Liver (tissue), 9 donors: Measurements from ENCODE around the gene SLC39A12. TPM values are rescaled to one million over a fixed set of nuclear protein-coding genes. Genes with fewer than 3 reads are reported as not detected.

Source experiments
- DNase-seq: peaks from one replicate; pipeline ENCODE4 v3.0.0-alpha.2; 2017; ENCODE audit warnings: low spot score
- H3K27ac ChIP-seq, 2 donors: one replicate each; pipeline ENCODE4 v1.7.0; 2013; ENCODE audit warnings: inconsistent platforms in 2 of 2, low read length in 2 of 2, control low read depth in 1 of 2, low read depth in 1 of 2, mild to moderate bottlenecking in 1 of 2
- H3K27me3 ChIP-seq, 4 donors: one replicate each; pipeline versions ENCODE4 v1.6.1 to v1.7.0; 2013; ENCODE audit warnings: low read length in 3 of 4, inconsistent platforms in 1 of 4, mild to moderate bottlenecking in 1 of 4, moderate library complexity in 1 of 4; ENCODE audit not compliant: control insufficient read depth in 4 of 4, insufficient read depth in 4 of 4
- H3K36me3 ChIP-seq, 4 donors: one replicate each; pipeline versions ENCODE4 v1.6.1 to v1.7.0; 2013; ENCODE audit warnings: low read length in 3 of 4, mild to moderate bottlenecking in 3 of 4, low read depth in 1 of 4, moderate library complexity in 1 of 4; ENCODE audit not compliant: control insufficient read depth in 4 of 4, insufficient read depth in 3 of 4
- H3K4me1 ChIP-seq, 4 donors: one replicate each; pipeline versions ENCODE4 v1.6.1 to v1.7.0; 2013; ENCODE audit warnings: low read length in 3 of 4, mild to moderate bottlenecking in 3 of 4, moderate library complexity in 1 of 4; ENCODE audit not compliant: control insufficient read depth in 4 of 4, insufficient read depth in 4 of 4
- H3K4me3 ChIP-seq, 3 donors: one replicate each; pipeline versions ENCODE4 v1.6.1 to v1.7.0; 2013; ENCODE audit warnings: low read length in 3 of 3, control low read depth in 1 of 3, low read depth in 1 of 3, mild to moderate bottlenecking in 1 of 3
- H3K9ac ChIP-seq, 2 donors: one replicate each; pipeline ENCODE4 v1.7.0; 2013; ENCODE audit warnings: low read length in 2 of 2, mild to moderate bottlenecking in 2 of 2, moderate library complexity in 2 of 2, control low read depth in 1 of 2, low read depth in 1 of 2
- H3K9me3 ChIP-seq, 4 donors: one replicate each; pipeline versions ENCODE4 v1.6.1 to v1.7.0; 2013; ENCODE audit warnings: low read length in 3 of 4; ENCODE audit not compliant: control insufficient read depth in 4 of 4
- CTCF ChIP-seq: fragments of 150-350 bp; IDR thresholded peaks from 2 replicates; pipeline ENCODE4 v1.5.1; 2017; ENCODE audit warnings: improper control_type of control experiment, low read depth, low read length; ENCODE audit not compliant: missing input control
- FOXA2 ChIP-seq: IDR thresholded peaks from 2 replicates; pipeline ENCODE4 v1.6.1; 2016; ENCODE audit warnings: antibody characterized with exemption
- GABPA ChIP-seq, 2 donors: IDR thresholded peaks in 1 of 2; conservative IDR thresholded peaks in 1 of 2; 2 replicates each; pipeline ENCODE4 v1.6.1; 2016; ENCODE audit warnings: antibody characterized with exemption in 2 of 2, mild to moderate bottlenecking in 1 of 2, moderate library complexity in 1 of 2
- HNF4A ChIP-seq, 2 donors: conservative IDR thresholded peaks; 2 replicates each; pipeline ENCODE4 v1.6.1; 2016; ENCODE audit warnings: antibody characterized with exemption in 2 of 2, mild to moderate bottlenecking in 2 of 2
- HNF4G ChIP-seq: IDR thresholded peaks from 2 replicates; pipeline ENCODE4 v1.6.1; 2016; ENCODE audit warnings: antibody characterized with exemption
- REST ChIP-seq: IDR thresholded peaks from 2 replicates; pipeline ENCODE4 v1.6.1; 2016; ENCODE audit warnings: antibody characterized with exemption, mild to moderate bottlenecking
- RXRA ChIP-seq, 2 donors: IDR thresholded peaks; 2 replicates each; pipeline ENCODE4 v1.6.1; 2017 to 2018; ENCODE audit warnings: antibody characterized with exemption in 2 of 2, mild to moderate bottlenecking in 1 of 2
- SP1 ChIP-seq: IDR thresholded peaks from 2 replicates; pipeline ENCODE4 v1.6.1; 2018; ENCODE audit warnings: antibody characterized with exemption, mild to moderate bottlenecking
- TAF1 ChIP-seq: conservative IDR thresholded peaks from 2 replicates; pipeline ENCODE4 v1.6.1; 2016; ENCODE audit warnings: antibody characterized with exemption, mild to moderate bottlenecking
- YY1 ChIP-seq: IDR thresholded peaks from 2 replicates; pipeline ENCODE4 v1.6.1; 2016; ENCODE audit warnings: antibody characterized with exemption, mild to moderate bottlenecking
- ZBTB33 ChIP-seq: IDR thresholded peaks from 2 replicates; pipeline ENCODE4 v1.6.1; 2016; ENCODE audit warnings: antibody characterized with exemption
- WGBS: extraction: QIAGEN DNeasy Blood & Tissue Kit; methylation state at CpG from one replicate; pipeline ENCODE4 v1.1.7; 2013; 5-methylcytosine and 5-hydroxymethylcytosine counted together
- polyA plus RNA-seq, 2 donors: library from polyadenylated mRNA; stranded (reverse) in 1 of 2; unstranded in 1 of 2; fragments of 200-250 nt in 1 of 2; fragments of >200 nt in 1 of 2; fragmentation: Nextera tagmentation in 1 of 2; extraction: Ambion mirVana in 1 of 2; gene quantifications; one replicate each; pipeline versions ENCODE4 v1.2.1 to v1.2.3, GENCODE V29; 2013 to 2015
- total RNA-seq, 2 donors: library from RNA; depleted of rRNA; stranded (reverse); fragments of >200 nt; gene quantifications; one replicate each; pipeline ENCODE4 v1.2.3, GENCODE V29; 2014
- TF ChIP-seq, protein P1 (sequence below): IDR thresholded peaks from 2 replicates; pipeline ENCODE4 v1.6.1; 2016; ENCODE audit warnings: antibody characterized with exemption
- TF ChIP-seq, protein P2 (sequence below): IDR thresholded peaks from 2 replicates; pipeline ENCODE4 v1.6.1; 2016; ENCODE audit warnings: antibody characterized with exemption
- donor health status: healthy.
- donor health status: healthy.
- donor health status: healthy.
- donor health status: healthy.
- donor health status: healthy.

The SLC39A12 gene
- total and polyA plus RNA-seq, 4 donors = 0.05 to 0.08 TPM; not detected in 2

GRCh38 chr10:18056583-18056982 is 104.9 kb downstream of the SLC39A12 start:
- H3K4me3 ChIP-seq = no peak overlapping the region
- peaks cover 0 to 5% (median 3%) of the 10 kb centered on the region in 4 donors for H3K9me3 ChIP-seq
- peaks cover 0 to 3% (median 0%) of the 10 kb centered on the region in 4 donors for H3K27me3 ChIP-seq
- H3K4me1 ChIP-seq = no peaks in the 10 kb centered on the region
- no peak overlapping the region for H3K27ac ChIP-seq
- no peak overlapping the region for H3K9ac ChIP-seq
- no peaks in the 10 kb centered on the region for H3K36me3 ChIP-seq
- 33% methylated on average over 1 of the region's 1 CpG for WGBS
- TF ChIP-seq REST (no peak), GABPA (IDR thresholded peaks at IDR 0.05 in 1 of 2, conservative IDR thresholded peaks at IDR 0.05 in 1 of 2) (no peak), TAF1 (no peak), SP1 (no peak), YY1 (no peak), HNF4G (no peak), RXRA (IDR thresholded peaks at IDR 0.05) (no peak), CTCF (no peak), HNF4A (conservative IDR thresholded peaks at IDR 0.05) (no peak), FOXA2 (no peak)
- TF ChIP-seq, protein P1, sequence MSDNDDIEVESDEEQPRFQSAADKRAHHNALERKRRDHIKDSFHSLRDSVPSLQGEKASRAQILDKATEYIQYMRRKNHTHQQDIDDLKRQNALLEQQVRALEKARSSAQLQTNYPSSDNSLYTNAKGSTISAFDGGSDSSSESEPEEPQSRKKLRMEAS = no peak
- TF ChIP-seq, protein P2, sequence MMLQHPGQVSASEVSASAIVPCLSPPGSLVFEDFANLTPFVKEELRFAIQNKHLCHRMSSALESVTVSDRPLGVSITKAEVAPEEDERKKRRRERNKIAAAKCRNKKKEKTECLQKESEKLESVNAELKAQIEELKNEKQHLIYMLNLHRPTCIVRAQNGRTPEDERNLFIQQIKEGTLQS = no peak
- DNase-seq = no peak

DNA sequence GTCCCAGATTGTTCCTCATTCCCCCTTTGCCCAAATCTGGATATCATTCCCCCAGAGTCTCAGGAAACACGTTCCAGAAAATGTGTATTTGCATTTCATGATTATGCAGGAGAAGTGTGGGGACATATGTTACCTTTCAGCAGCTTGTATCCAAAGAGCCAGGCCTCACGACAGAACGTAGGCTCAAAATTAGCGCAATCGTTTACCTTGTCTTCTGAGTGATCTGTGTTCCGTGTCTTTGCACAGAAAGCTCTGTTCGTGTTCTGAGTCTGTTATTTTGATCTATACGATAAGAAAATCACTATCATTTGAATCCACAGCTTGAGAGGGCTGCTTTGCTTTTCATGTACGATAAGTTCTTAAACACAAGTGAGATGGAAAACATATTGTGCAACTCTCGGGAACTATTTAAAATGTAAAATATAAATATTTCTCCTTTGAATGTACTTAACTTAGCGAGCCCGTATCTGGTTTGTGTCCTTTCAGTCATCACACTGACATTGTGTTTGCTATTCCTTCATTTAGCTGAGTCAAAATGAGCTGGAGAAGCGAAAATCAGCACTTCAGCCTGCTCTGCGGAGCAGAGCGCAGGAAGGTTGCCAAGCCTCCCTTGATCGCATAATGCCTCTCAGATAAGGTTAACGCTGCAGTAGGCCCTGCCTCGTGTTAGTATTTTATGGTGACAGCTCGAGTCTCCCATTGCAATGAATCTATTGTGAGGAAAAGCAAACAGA is 108.3 kb downstream of the SLC39A12 start:
- 64% methylated on average over 19 of the region's 19 CpGs for WGBS
- no peak overlapping the region for H3K9ac ChIP-seq

More for the DNA sequence above, 108.3 kb downstream of the SLC39A12 start:
- H3K27ac ChIP-seq = no peak overlapping the region
- no peak for TF ChIP-seq TAF1
- TF ChIP-seq CTCF = no peak
- no peak for TF ChIP-seq REST
- no peak for TF ChIP-seq YY1
- no peak for TF ChIP-seq SP1
- TF ChIP-seq, protein P1 = no peak
- TF ChIP-seq, protein P2 = no peak
- TF ChIP-seq ZBTB33 = no peak
- H3K4me1 ChIP-seq = no peaks in the 10 kb centered on the region
- H3K9me3 ChIP-seq = peaks cover 0 to 2% (median under 1%) of the 10 kb centered on the region in 4 donors
- no peak for DNase-seq
- no peaks in the 10 kb centered on the region for H3K27me3 ChIP-seq
- no peaks in the 10 kb centered on the region for H3K36me3 ChIP-seq
- no peak overlapping the region for H3K4me3 ChIP-seq
